SK-N-SH (cell line): ENCODE results near the gene TAMALIN. TPM values are rescaled to one million over a fixed set of nuclear protein-coding genes. Genes with fewer than 3 reads are reported as not detected.

ENCODE experiments used
- CTCF ChIA-PET: fragments of 300-600, 350-600 bp; formaldehyde crosslinking; extraction: SDS; loops from one replicate; lab custom pipeline; 2021; lab: Yijun Ruan, JAX
- POLR2A ChIA-PET: fragments of 350-600 bp; sonication (Branson Sonifier 250); formaldehyde crosslinking; extraction: SDS; loops from one replicate; lab custom pipeline; 2020; ENCODE audit warnings: antibody characterized with exemption, inconsistent platforms; lab: Yijun Ruan, JAX
- DNase-seq: peaks from one replicate; pipeline ENCODE4 v3.0.0; 2012
- H2AFZ ChIP-seq: fragments of 200-600 bp; sonication (generic); 2 replicates; pipeline ENCODE4 v1.8.1; 2016; ENCODE audit warnings: antibody characterized with exemption, mild to moderate bottlenecking, low read depth
- H3F3A ChIP-seq: fragments of 200-600 bp; sonication (generic); replicated peaks from 2 replicates; pipeline ENCODE3; 2016; ENCODE audit warnings: antibody characterized with exemption, mild to moderate bottlenecking; ENCODE audit not compliant: insufficient read depth
- H3K27ac ChIP-seq, 2 experiments: fragments of 200-500 bp in 1 of 2; fragments of 200-600 bp in 1 of 2; sonication (Bioruptor generic) in 1 of 2; sonication (generic), shearing (Covaris generic) in 1 of 2; 2 replicates each; pipeline versions ENCODE4 v1.5.1 to v1.6.1; 2014 to 2016; ENCODE audit warnings: low read depth in 2 of 2, inconsistent platforms in 1 of 2, low read length in 1 of 2, mild to moderate bottlenecking in 1 of 2, mixed read lengths in 1 of 2
- H3K27me3 ChIP-seq: fragments of 200-600 bp; sonication (generic), shearing (Covaris generic); 2 replicates; pipeline ENCODE4 v1.6.1; 2016; ENCODE audit warnings: mixed run types; ENCODE audit not compliant: insufficient read depth
- H3K36me3 ChIP-seq, 2 experiments: fragments of 200-500 bp in 1 of 2; fragments of 200-600 bp in 1 of 2; sonication (Bioruptor generic) in 1 of 2; sonication (generic) in 1 of 2; replicated peaks in 1 of 2; 2 replicates each; pipeline versions ENCODE3 to v1.5.1; 2014 to 2016; ENCODE audit warnings: low read length in 1 of 2, mild to moderate bottlenecking in 1 of 2; ENCODE audit not compliant: insufficient read depth in 2 of 2, control insufficient read depth in 1 of 2
- H3K4me1 ChIP-seq, 2 experiments: fragments of 200-500 bp in 1 of 2; fragments of 200-600 bp in 1 of 2; sonication (Bioruptor generic) in 1 of 2; sonication (generic), shearing (Covaris generic) in 1 of 2; 2 replicates each; pipeline versions ENCODE4 v1.5.1 to v1.6.1; 2014 to 2016; ENCODE audit warnings: low read depth in 1 of 2, low read length in 1 of 2, mixed run types in 1 of 2; ENCODE audit not compliant: insufficient read depth in 2 of 2, control insufficient read depth in 1 of 2
- H3K4me2 ChIP-seq: fragments of 200-600 bp; sonication (generic), shearing (Covaris generic); 2 replicates; pipeline ENCODE4 v1.6.1; 2017; ENCODE audit warnings: mixed run types
- H3K4me3 ChIP-seq, 2 experiments: fragments of 200-500 bp in 1 of 2; fragments of 200-600 bp in 1 of 2; sonication (Bioruptor generic) in 1 of 2; sonication (generic), shearing (Covaris generic) in 1 of 2; 2 replicates each; pipeline versions ENCODE4 v1.5.1 to v1.8.1; 2014 to 2016; ENCODE audit warnings: low read depth in 2 of 2, inconsistent platforms in 1 of 2, low read length in 1 of 2, mild to moderate bottlenecking in 1 of 2, mixed read lengths in 1 of 2, moderate library complexity in 1 of 2
- H3K79me2 ChIP-seq: fragments of 200-600 bp; sonication (generic); 2 replicates; pipeline ENCODE4 v1.8.1; 2017; ENCODE audit warnings: mild to moderate bottlenecking; ENCODE audit not compliant: insufficient read depth
- H3K9ac ChIP-seq: fragments of 200-600 bp; sonication (generic); 2 replicates; pipeline ENCODE4 v1.6.1; 2017; ENCODE audit warnings: mixed run types
- H3K9me2 ChIP-seq: fragments of 200-600 bp; sonication (generic); 2 replicates; pipeline ENCODE4 v1.6.1; 2017; ENCODE audit warnings: mixed run types
- H3K9me3 ChIP-seq: fragments of 200-600 bp; sonication (generic); 2 replicates; pipeline ENCODE4 v1.6.1; 2017; ENCODE audit warnings: mixed run types, mild to moderate bottlenecking, moderate library complexity
- H4K20me1 ChIP-seq: fragments of 200-600 bp; sonication (generic); 2 replicates; pipeline ENCODE4 v1.6.1; 2017; ENCODE audit warnings: mild to moderate bottlenecking, mixed run types; ENCODE audit not compliant: insufficient read depth
- EP300 ChIP-seq, 2 experiments: IDR thresholded peaks; 2 replicates each; pipeline versions ENCODE4 v1.4.0 to v1.6.1; 2012; ENCODE audit warnings: borderline replicate concordance in 1 of 2, low read depth in 1 of 2, low read length in 1 of 2
- EZH2phosphoT487 ChIP-seq: fragments of 200-600 bp; sonication (generic); IDR thresholded peaks from 2 replicates; pipeline ENCODE4 v1.6.1; 2017; ENCODE audit warnings: low read depth, mixed run types, mild to moderate bottlenecking, antibody characterized with exemption, moderate library complexity, borderline replicate concordance
- GABPA ChIP-seq: IDR thresholded peaks from 2 replicates; pipeline ENCODE4 v1.4.0; 2012; ENCODE audit warnings: low read depth, mild to moderate bottlenecking
- GATA2 ChIP-seq: sonication (generic); formaldehyde crosslinking; IDR thresholded peaks from 2 replicates; pipeline ENCODE4 v1.5.0; 2020; ENCODE audit warnings: mild to moderate bottlenecking, missing genetic modification reagents
- MEF2A ChIP-seq: IDR thresholded peaks from 2 replicates; pipeline ENCODE4 v1.4.0; 2012; ENCODE audit warnings: low read depth, borderline replicate concordance
- NFIC ChIP-seq: IDR thresholded peaks from 2 replicates; pipeline ENCODE4 v1.4.0; 2012; ENCODE audit warnings: borderline replicate concordance
- NRF1 ChIP-seq: IDR thresholded peaks from 2 replicates; pipeline ENCODE4 v1.6.1; 2012; ENCODE audit warnings: low read depth, mild to moderate bottlenecking, low read length
- POLR2AphosphoS5 ChIP-seq: IDR thresholded peaks from 2 replicates; pipeline ENCODE4 v1.6.1; 2012; ENCODE audit warnings: low read depth, low read length
- RAD21 ChIP-seq: IDR thresholded peaks from 2 replicates; pipeline ENCODE4 v1.6.1; 2012; ENCODE audit warnings: mild to moderate bottlenecking, low read length
- RCOR1 ChIP-seq: fragments of 150-350 bp; IDR thresholded peaks from 2 replicates; pipeline ENCODE4 v1.6.1; 2017; ENCODE audit warnings: antibody characterized with exemption, low read length
- RFX5 ChIP-seq: IDR thresholded peaks from 2 replicates; pipeline ENCODE4 v1.6.1; 2012; ENCODE audit warnings: mild to moderate bottlenecking, improper control_type of control experiment, low read length
- RXRA ChIP-seq: IDR thresholded peaks from 2 replicates; pipeline ENCODE4 v1.4.0; 2012; ENCODE audit warnings: low read depth, mild to moderate bottlenecking, borderline replicate concordance
- SIN3A ChIP-seq: IDR thresholded peaks from 2 replicates; pipeline ENCODE4 v1.6.1; 2012; ENCODE audit warnings: low read depth, mild to moderate bottlenecking, low read length, moderate library complexity, borderline replicate concordance
- SMC3 ChIP-seq: IDR thresholded peaks from 2 replicates; pipeline ENCODE4 v1.6.1; 2012; ENCODE audit warnings: low read depth, low read length, improper control_type of control experiment
- TCF12 ChIP-seq: IDR thresholded peaks from 2 replicates; pipeline ENCODE4 v1.4.0; 2012
- YY1 ChIP-seq: IDR thresholded peaks from 2 replicates; pipeline ENCODE4 v1.4.0; 2012; ENCODE audit warnings: low read depth, mild to moderate bottlenecking
- WGBS: methylation state at CpG from one replicate; pipeline ENCODE4 v1.1.6; 2017; ENCODE audit warnings: low lambda C conversion rate; 5-methylcytosine and 5-hydroxymethylcytosine counted together
- polyA plus RNA-seq, 3 experiments: library from polyadenylated mRNA; depleted of rRNA; stranded (reverse); fragments of >200 nt; gene quantifications; 2 replicates each; pipeline ENCODE4 v1.2.3, GENCODE V29; 2012
- TF ChIP-seq, protein P1 (sequence below): fragments of 200-600 bp; sonication (generic); IDR thresholded peaks from 2 replicates; pipeline ENCODE4 v1.6.1; 2017; ENCODE audit warnings: antibody characterized with exemption, mild to moderate bottlenecking, moderate library complexity
- TF ChIP-seq, protein P2 (sequence below): fragments of 150-350 bp; IDR thresholded peaks from 2 replicates; pipeline ENCODE4 v1.6.1; 2016; ENCODE audit warnings: mild to moderate bottlenecking, low read depth, low read length
- TF ChIP-seq, protein P3 (sequence below): IDR thresholded peaks from 2 replicates; pipeline ENCODE4 v1.6.1; 2012; ENCODE audit warnings: mild to moderate bottlenecking, low read depth, low read length, moderate library complexity

TAMALIN gene
- polyA plus RNA-seq, 1 of the 3 experiments (the other 2 are of a cell fraction), result 2.4 TPM

DNA sequence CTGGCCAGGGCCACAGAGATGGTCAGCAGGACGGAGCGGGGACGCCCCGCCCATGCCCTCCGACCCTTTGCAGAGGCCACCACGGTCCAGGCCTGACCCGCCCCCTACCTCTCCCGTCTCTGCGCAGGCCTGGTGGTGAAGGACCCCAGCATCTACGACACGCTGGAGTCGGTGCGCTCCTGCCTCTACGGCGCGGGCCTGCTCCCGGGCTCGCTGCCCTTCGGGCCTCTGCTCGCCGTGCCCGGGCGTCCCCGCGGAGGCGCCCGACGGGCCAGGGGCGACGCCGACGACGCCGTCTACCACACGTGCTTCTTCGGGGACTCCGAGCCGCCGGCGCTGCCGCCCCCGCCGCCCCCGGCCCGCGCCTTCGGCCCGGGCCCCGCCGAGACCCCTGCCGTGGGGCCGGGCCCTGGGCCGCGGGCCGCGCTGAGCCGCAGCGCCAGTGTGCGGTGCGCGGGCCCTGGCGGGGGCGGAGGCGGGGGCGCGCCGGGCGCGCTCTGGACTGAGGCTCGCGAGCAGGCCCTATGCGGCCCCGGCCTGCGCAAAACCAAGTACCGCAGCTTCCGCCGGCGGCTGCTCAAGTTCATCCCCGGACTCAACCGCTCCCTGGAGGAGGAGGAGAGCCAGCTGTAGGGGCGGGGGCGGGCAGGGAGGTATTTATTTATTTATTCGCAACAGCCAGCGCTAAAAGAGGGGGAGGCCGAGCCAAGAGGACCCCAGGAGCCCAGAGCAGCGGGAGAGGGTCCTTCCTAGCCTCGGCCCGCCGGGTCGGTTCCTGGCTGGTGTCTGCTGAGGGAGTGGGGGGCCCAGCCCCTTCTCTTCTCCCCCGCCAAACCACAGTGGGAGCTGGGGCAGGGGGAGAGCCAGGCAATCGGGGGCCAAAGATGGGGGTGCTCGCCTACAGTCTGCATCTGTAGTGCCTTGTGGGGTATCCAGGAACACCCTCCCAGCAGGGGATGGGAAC, 8.1 kb downstream of the TAMALIN start:
- Histone ChIP-seq H3K79me2 (no peaks in the 10 kb centered on the region), H3K4me2 (no peak overlapping the region), H3K9me3 (no peaks in the 10 kb centered on the region), H3K4me3 (no peak overlapping the region), H3K36me3 (no peaks in the 10 kb centered on the region), H2AFZ (no peak overlapping the region), H3K27me3 (no peaks in the 10 kb centered on the region), H3K9me2 (no peaks in the 10 kb centered on the region), H3K9ac (no peak overlapping the region), H3K27ac (no peak overlapping the region), H3K4me1 (peaks cover 0 to 21% of the 10 kb centered on the region in 2 experiments; a peak in 2 of 4 replicates), H4K20me1 (no peaks in the 10 kb centered on the region), H3F3A (no peaks in the 10 kb centered on the region)
- ChIA-PET POLR2A (no interaction called here), CTCF (interaction anchor here (1.1 to 15.3 kb wide), 6 partner anchors 7 to 24 kb away, joined by 3 to 608 read pairs (median 10); no protein-coding TSS in a partner anchor)
- TF ChIP-seq GATA2, result no peak
- TF ChIP-seq, protein P1, sequence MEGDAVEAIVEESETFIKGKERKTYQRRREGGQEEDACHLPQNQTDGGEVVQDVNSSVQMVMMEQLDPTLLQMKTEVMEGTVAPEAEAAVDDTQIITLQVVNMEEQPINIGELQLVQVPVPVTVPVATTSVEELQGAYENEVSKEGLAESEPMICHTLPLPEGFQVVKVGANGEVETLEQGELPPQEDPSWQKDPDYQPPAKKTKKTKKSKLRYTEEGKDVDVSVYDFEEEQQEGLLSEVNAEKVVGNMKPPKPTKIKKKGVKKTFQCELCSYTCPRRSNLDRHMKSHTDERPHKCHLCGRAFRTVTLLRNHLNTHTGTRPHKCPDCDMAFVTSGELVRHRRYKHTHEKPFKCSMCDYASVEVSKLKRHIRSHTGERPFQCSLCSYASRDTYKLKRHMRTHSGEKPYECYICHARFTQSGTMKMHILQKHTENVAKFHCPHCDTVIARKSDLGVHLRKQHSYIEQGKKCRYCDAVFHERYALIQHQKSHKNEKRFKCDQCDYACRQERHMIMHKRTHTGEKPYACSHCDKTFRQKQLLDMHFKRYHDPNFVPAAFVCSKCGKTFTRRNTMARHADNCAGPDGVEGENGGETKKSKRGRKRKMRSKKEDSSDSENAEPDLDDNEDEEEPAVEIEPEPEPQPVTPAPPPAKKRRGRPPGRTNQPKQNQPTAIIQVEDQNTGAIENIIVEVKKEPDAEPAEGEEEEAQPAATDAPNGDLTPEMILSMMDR, result no peak
- TF ChIP-seq, protein P2, sequence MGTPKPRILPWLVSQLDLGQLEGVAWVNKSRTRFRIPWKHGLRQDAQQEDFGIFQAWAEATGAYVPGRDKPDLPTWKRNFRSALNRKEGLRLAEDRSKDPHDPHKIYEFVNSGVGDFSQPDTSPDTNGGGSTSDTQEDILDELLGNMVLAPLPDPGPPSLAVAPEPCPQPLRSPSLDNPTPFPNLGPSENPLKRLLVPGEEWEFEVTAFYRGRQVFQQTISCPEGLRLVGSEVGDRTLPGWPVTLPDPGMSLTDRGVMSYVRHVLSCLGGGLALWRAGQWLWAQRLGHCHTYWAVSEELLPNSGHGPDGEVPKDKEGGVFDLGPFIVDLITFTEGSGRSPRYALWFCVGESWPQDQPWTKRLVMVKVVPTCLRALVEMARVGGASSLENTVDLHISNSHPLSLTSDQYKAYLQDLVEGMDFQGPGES, result no peak
- no peak for TF ChIP-seq RXRA
- TF ChIP-seq GABPA, result no peak
- no peak for TF ChIP-seq YY1
- TF ChIP-seq RFX5, result no peak
- no peak for TF ChIP-seq RCOR1
- TF ChIP-seq POLR2AphosphoS5, result no peak
- no peak for TF ChIP-seq SIN3A
- no peak for TF ChIP-seq TCF12
- TF ChIP-seq EZH2phosphoT487, result no peak
- TF ChIP-seq NRF1, result no peak
- WGBS, result 95% methylated on average over 23 of the region's 93 CpGs
- no peak for DNase-seq

DNA sequence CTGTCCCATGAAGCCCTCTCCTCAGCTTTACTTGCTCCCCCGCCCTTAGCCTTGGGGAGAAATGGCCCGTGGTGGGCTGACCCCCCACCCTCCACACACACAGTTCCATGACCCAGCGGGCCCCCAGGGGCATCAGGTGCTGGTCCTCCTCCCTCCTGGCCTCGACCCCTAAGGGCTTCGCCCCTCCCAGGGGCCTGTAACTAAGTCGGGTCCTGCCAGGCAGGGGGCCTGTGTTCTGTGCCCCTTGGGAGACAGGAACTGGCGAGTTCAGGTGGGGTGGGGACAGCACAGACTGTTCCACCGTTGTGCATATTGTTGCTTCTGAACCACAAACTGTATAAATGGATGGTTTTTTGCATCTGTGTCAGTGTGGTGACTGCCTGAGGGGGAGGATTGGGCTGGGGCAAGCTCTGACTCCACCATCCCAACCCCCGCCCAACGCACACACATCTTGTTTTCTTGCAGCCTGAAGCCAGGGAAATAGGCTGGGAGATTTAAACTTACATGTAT, 8.8 kb downstream of the TAMALIN start:
- CTCF ChIA-PET, result interaction anchor here (1.1 to 15.3 kb wide), 4 partner anchors 8 to 25 kb away, joined by 3 to 608 read pairs (median 10); no protein-coding TSS in a partner anchor
- no peak for TF ChIP-seq NFIC
- no peak for TF ChIP-seq NRF1
- no peak for TF ChIP-seq EP300 (IDR thresholded peaks at IDR 0.05; ENCODE audit: borderline replicate concordance in 1 of 2, low read depth in 1 of 2, low read length in 1 of 2)
- TF ChIP-seq GATA2, result no peak
- TF ChIP-seq RAD21, result no peak
- no peak for TF ChIP-seq MEF2A
- TF ChIP-seq, protein P2, result no peak
- no peak for TF ChIP-seq SIN3A
- TF ChIP-seq, protein P3, sequence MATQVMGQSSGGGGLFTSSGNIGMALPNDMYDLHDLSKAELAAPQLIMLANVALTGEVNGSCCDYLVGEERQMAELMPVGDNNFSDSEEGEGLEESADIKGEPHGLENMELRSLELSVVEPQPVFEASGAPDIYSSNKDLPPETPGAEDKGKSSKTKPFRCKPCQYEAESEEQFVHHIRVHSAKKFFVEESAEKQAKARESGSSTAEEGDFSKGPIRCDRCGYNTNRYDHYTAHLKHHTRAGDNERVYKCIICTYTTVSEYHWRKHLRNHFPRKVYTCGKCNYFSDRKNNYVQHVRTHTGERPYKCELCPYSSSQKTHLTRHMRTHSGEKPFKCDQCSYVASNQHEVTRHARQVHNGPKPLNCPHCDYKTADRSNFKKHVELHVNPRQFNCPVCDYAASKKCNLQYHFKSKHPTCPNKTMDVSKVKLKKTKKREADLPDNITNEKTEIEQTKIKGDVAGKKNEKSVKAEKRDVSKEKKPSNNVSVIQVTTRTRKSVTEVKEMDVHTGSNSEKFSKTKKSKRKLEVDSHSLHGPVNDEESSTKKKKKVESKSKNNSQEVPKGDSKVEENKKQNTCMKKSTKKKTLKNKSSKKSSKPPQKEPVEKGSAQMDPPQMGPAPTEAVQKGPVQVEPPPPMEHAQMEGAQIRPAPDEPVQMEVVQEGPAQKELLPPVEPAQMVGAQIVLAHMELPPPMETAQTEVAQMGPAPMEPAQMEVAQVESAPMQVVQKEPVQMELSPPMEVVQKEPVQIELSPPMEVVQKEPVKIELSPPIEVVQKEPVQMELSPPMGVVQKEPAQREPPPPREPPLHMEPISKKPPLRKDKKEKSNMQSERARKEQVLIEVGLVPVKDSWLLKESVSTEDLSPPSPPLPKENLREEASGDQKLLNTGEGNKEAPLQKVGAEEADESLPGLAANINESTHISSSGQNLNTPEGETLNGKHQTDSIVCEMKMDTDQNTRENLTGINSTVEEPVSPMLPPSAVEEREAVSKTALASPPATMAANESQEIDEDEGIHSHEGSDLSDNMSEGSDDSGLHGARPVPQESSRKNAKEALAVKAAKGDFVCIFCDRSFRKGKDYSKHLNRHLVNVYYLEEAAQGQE, result no peak
- TF ChIP-seq SMC3, result no peak

More for the DNA sequence above, 8.8 kb downstream of the TAMALIN start:
- H3K4me2 ChIP-seq, result no peak overlapping the region
- no peaks in the 10 kb centered on the region for H3F3A ChIP-seq
- H2AFZ ChIP-seq, result no peak overlapping the region
- H4K20me1 ChIP-seq, result no peaks in the 10 kb centered on the region
- H3K4me3 ChIP-seq, result no peak overlapping the region
- H3K9me2 ChIP-seq, result no peaks in the 10 kb centered on the region
- H3K4me1 ChIP-seq, result peaks cover 0 to 20% of the 10 kb centered on the region in 2 experiments; a peak in 2 of 4 replicates
- H3K27me3 ChIP-seq, result no peaks in the 10 kb centered on the region
- H3K79me2 ChIP-seq, result no peaks in the 10 kb centered on the region
- WGBS, result 67% methylated on average over 7 of the region's 10 CpGs
- DNase-seq, result no peak
- POLR2A ChIA-PET, result no interaction called here
- H3K36me3 ChIP-seq, result no peaks in the 10 kb centered on the region
- H3K27ac ChIP-seq, result no peak overlapping the region
- H3K9ac ChIP-seq, result no peak overlapping the region
- H3K9me3 ChIP-seq, result no peaks in the 10 kb centered on the region
